ENCODE results near the gene KIRREL3. TPM values are rescaled to one million over a fixed set of nuclear protein-coding genes. Genes with fewer than 3 reads are reported as not detected.

Gene KIRREL3
- polyA plus RNA-seq, 1 experiment, result 2.3 TPM

DNA sequence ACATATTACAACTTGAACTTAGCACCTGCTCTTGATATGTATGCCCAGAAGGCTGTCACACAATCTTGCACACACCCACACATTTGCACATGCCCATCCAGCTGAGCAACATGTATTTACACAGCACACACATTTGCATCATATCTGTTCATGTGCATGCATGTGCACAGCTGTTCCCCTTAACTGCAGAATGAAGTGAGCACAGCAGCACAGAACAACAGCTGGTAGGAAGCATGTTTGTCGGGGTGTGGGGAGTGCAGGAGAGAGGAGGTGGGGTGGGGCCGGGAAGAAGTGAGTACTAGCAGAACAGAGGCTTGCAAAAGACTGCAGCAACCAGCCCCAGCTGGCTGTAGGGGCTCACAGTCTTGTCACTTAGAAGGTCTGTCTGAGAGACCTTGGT lies 296.5 kb downstream of the KIRREL3 start:
- Histone ChIP-seq H3K9me3 (ENCODE audit: control insufficient read depth, insufficient read depth, low read length) (no peaks in the 10 kb centered on the region), H3K27ac (ENCODE audit: low read depth, low read length) (no peak overlapping the region), H3K27me3 (ENCODE audit: control insufficient read depth, insufficient read depth, low read length) (no peaks in the 10 kb centered on the region), H3K4me3 (ENCODE audit: low read depth, low read length) (no peak overlapping the region)
- ChIA-PET POLR2A (no interaction called here), CTCF (interaction anchor here (3.5 kb wide), 1 partner anchor 12 kb away, joined by 23 read pairs; no protein-coding TSS in a partner anchor)
- DNase-seq (ENCODE audit: low read depth, low spot score), result no peak
- TF ChIP-seq, protein P1, sequence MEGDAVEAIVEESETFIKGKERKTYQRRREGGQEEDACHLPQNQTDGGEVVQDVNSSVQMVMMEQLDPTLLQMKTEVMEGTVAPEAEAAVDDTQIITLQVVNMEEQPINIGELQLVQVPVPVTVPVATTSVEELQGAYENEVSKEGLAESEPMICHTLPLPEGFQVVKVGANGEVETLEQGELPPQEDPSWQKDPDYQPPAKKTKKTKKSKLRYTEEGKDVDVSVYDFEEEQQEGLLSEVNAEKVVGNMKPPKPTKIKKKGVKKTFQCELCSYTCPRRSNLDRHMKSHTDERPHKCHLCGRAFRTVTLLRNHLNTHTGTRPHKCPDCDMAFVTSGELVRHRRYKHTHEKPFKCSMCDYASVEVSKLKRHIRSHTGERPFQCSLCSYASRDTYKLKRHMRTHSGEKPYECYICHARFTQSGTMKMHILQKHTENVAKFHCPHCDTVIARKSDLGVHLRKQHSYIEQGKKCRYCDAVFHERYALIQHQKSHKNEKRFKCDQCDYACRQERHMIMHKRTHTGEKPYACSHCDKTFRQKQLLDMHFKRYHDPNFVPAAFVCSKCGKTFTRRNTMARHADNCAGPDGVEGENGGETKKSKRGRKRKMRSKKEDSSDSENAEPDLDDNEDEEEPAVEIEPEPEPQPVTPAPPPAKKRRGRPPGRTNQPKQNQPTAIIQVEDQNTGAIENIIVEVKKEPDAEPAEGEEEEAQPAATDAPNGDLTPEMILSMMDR (IDR thresholded peaks at IDR 0.05; ENCODE audit: low read depth, low read length), result no peak

DNA sequence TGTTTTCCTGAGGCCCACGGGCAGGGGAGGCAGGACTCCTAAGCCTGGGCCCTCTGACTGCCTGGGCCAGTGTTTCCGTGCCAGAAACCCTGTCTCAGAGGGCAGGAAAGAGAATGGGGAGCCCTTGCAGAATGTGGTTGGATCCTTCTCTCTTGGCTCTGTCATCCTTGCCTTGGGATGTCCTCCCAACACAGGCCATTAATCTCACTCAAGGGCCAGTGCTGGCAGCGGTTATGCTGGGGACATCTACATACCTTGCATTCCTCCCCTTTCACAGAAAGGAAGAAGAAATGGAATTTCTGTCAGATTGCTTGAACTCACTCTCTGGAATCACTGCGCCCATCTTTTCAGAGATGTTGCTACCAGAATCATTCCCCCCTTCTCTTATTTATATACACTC lies 296.9 kb downstream of the KIRREL3 start:
- Histone ChIP-seq H3K27ac (ENCODE audit: low read depth, low read length) (no peak overlapping the region), H3K9me3 (ENCODE audit: control insufficient read depth, insufficient read depth, low read length) (no peaks in the 10 kb centered on the region), H3K4me3 (ENCODE audit: low read depth, low read length) (no peak overlapping the region), H3K27me3 (ENCODE audit: control insufficient read depth, insufficient read depth, low read length) (no peaks in the 10 kb centered on the region)
- no peak for DNase-seq (ENCODE audit: low read depth, low spot score)
- TF ChIP-seq, protein P1 (IDR thresholded peaks at IDR 0.05; ENCODE audit: low read depth, low read length), result no peak
- POLR2A ChIA-PET, result no interaction called here
- CTCF ChIA-PET, result interaction anchor here (3.5 kb wide), 1 partner anchor 13 kb away, joined by 23 read pairs; no protein-coding TSS in a partner anchor

- H3K27ac ChIP-seq (ENCODE audit: low read depth, low read length), result no peak overlapping the region
- ChIA-PET POLR2A (interaction anchor here (0.7 kb wide), 1 partner anchor 279 kb away, joined by 3 read pairs; no protein-coding TSS in a partner anchor), CTCF (interaction anchor here (0.9 kb wide), 1 partner anchor 13 kb away, joined by 6 read pairs; no protein-coding TSS in a partner anchor)
- H3K9me3 ChIP-seq (ENCODE audit: control insufficient read depth, insufficient read depth, low read length), result no peaks in the 10 kb centered on the region
- no peaks in the 10 kb centered on the region for H3K27me3 ChIP-seq (ENCODE audit: control insufficient read depth, insufficient read depth, low read length)
- no peak for DNase-seq (ENCODE audit: low read depth, low spot score)
- H3K4me3 ChIP-seq (ENCODE audit: low read depth, low read length), result no peak overlapping the region
- TF ChIP-seq, protein P1 (IDR thresholded peaks at IDR 0.05; ENCODE audit: low read depth, low read length), result no peak
Observed at GRCh38 chr11:126702987-126703386, 297.6 kb downstream of the KIRREL3 start.

- ChIA-PET CTCF (interaction anchor here (0.9 kb wide), 1 partner anchor 14 kb away, joined by 6 read pairs; no protein-coding TSS in a partner anchor), POLR2A (interaction anchor here (0.7 kb wide), 1 partner anchor 279 kb away, joined by 3 read pairs; no protein-coding TSS in a partner anchor)
- TF ChIP-seq, protein P1 (IDR thresholded peaks at IDR 0.05; ENCODE audit: low read depth, low read length), result no peak
- Histone ChIP-seq H3K9me3 (ENCODE audit: control insufficient read depth, insufficient read depth, low read length) (no peaks in the 10 kb centered on the region), H3K27ac (ENCODE audit: low read depth, low read length) (no peak overlapping the region), H3K4me3 (ENCODE audit: low read depth, low read length) (no peak overlapping the region), H3K27me3 (ENCODE audit: control insufficient read depth, insufficient read depth, low read length) (no peaks in the 10 kb centered on the region)
- DNase-seq (ENCODE audit: low read depth, low spot score), result no peak
Observed at GRCh38 chr11:126702165-126702720, 298.3 kb downstream of the KIRREL3 start.

DNA sequence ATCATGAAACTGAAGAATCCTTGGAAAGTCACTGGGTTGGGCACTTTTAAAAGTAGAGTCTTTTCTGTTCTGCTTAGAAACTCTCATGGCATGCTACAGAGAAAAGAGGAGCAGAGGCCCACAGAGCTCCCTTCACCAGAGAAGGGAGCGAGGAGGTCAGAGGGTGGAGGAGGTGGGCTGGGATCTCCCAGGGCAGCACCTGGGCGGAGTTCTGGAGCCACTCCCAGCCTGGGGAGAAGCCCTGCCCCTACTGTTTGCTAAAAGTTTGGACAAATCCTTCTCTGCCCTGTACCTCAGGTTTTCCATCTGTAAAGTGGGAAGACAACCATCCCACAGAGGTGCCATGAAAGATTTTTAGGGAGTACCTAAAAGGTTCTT lies 299.1 kb downstream of the KIRREL3 start:
- Histone ChIP-seq H3K9me3 (ENCODE audit: control insufficient read depth, insufficient read depth, low read length) (no peaks in the 10 kb centered on the region), H3K27ac (ENCODE audit: low read depth, low read length) (no peak overlapping the region), H3K27me3 (ENCODE audit: control insufficient read depth, insufficient read depth, low read length) (no peaks in the 10 kb centered on the region), H3K4me3 (ENCODE audit: low read depth, low read length) (no peak overlapping the region)
- ChIA-PET POLR2A (no interaction called here), CTCF (interaction anchor here (4.0 kb wide), 1 partner anchor 15 kb away, joined by 20 read pairs; no protein-coding TSS in a partner anchor)
- DNase-seq (ENCODE audit: low read depth, low spot score), result no peak
- TF ChIP-seq, protein P1 (IDR thresholded peaks at IDR 0.05; ENCODE audit: low read depth, low read length), result no peak
